H9 (cell line): Measurements from ENCODE around the gene TTC12. TPM values are rescaled to one million over a fixed set of nuclear protein-coding genes. Genes with fewer than 3 reads are reported as not detected.

Source experiments
- DNase-seq: peaks from one replicate; pipeline ENCODE4 v3.0.0-alpha.2; 2017
- H2AFZ ChIP-seq: one replicate; pipeline ENCODE4 v1.6.1; 2013; ENCODE audit warnings: mild to moderate bottlenecking, low read length, control low read depth, moderate library complexity
- H2AK5ac ChIP-seq: 2 replicates; pipeline ENCODE4 v1.6.1; 2013; ENCODE audit warnings: low read length, control low read depth, mixed read lengths; ENCODE audit not compliant: insufficient read length
- H2BK120ac ChIP-seq: one replicate; pipeline ENCODE4 v1.6.1; 2013; ENCODE audit warnings: low read depth, mild to moderate bottlenecking, low read length, control low read depth, inconsistent platforms; ENCODE audit not compliant: poor library complexity, severe bottlenecking
- H2BK12ac ChIP-seq: 2 replicates; pipeline ENCODE4 v1.6.1; 2013; ENCODE audit warnings: low read length, control low read depth, mixed read lengths, low read depth; ENCODE audit not compliant: insufficient read length
- H2BK15ac ChIP-seq: 2 replicates; pipeline ENCODE4 v1.6.1; 2013; ENCODE audit warnings: low read depth, low read length, control low read depth
- H2BK20ac ChIP-seq: one replicate; pipeline ENCODE4 v1.6.1; 2013; ENCODE audit warnings: low read depth, mild to moderate bottlenecking, low read length, control low read depth, inconsistent platforms; ENCODE audit not compliant: poor library complexity, severe bottlenecking
- H2BK5ac ChIP-seq: 2 replicates; pipeline ENCODE4 v1.6.1; 2013; ENCODE audit warnings: low read length, control low read depth, mixed read lengths; ENCODE audit not compliant: insufficient read length
- H3K14ac ChIP-seq: 2 replicates; pipeline ENCODE4 v1.6.1; 2013; ENCODE audit warnings: low read length, control low read depth; ENCODE audit not compliant: insufficient read depth
- H3K18ac ChIP-seq: 2 replicates; pipeline ENCODE4 v1.6.1; 2013; ENCODE audit warnings: low read depth, mild to moderate bottlenecking, mixed read lengths, low read length, control low read depth; ENCODE audit not compliant: insufficient read length
- H3K23ac ChIP-seq: 2 replicates; pipeline ENCODE4 v1.6.1; 2013; ENCODE audit warnings: low read length, control low read depth, mixed read lengths, low read depth; ENCODE audit not compliant: insufficient read length
- H3K23me2 ChIP-seq: 2 replicates; pipeline ENCODE4 v1.6.1; 2013; ENCODE audit warnings: low read depth, mild to moderate bottlenecking, mixed read lengths, low read length, control low read depth; ENCODE audit not compliant: insufficient read length, poor library complexity, severe bottlenecking
- H3K27ac ChIP-seq: 2 replicates; pipeline ENCODE4 v1.5.1; 2013; ENCODE audit warnings: low read length, control low read depth, mixed read lengths, low read depth; ENCODE audit not compliant: insufficient read length
- H3K27me3 ChIP-seq: 2 replicates; pipeline ENCODE4 v1.6.1; 2013; ENCODE audit warnings: low read length, control low read depth, inconsistent platforms; ENCODE audit not compliant: insufficient read depth
- H3K4ac ChIP-seq: 2 replicates; pipeline ENCODE4 v1.6.1; 2013; ENCODE audit warnings: low read depth, mild to moderate bottlenecking, control low read depth, inconsistent platforms, low read length, moderate library complexity
- H3K4me1 ChIP-seq: 2 replicates; pipeline ENCODE4 v1.6.1; 2013; ENCODE audit warnings: low read length, control low read depth, inconsistent platforms; ENCODE audit not compliant: insufficient read depth
- H3K4me2 ChIP-seq: 2 replicates; pipeline ENCODE4 v1.6.1; 2013; ENCODE audit warnings: low read length, control low read depth, mixed read lengths; ENCODE audit not compliant: insufficient read length, insufficient read depth
- H3K56ac ChIP-seq: 2 replicates; pipeline ENCODE4 v1.6.1; 2013; ENCODE audit warnings: low read depth, mild to moderate bottlenecking, mixed read lengths, low read length, control low read depth; ENCODE audit not compliant: insufficient read length
- H3K79me1 ChIP-seq: 2 replicates; pipeline ENCODE4 v1.6.1; 2013; ENCODE audit warnings: low read depth, mild to moderate bottlenecking, moderate library complexity, low read length, control low read depth, inconsistent platforms; ENCODE audit not compliant: insufficient read depth, poor library complexity, severe bottlenecking
- H3K79me2 ChIP-seq: 2 replicates; pipeline ENCODE4 v1.6.1; 2013; ENCODE audit warnings: low read length, control low read depth, inconsistent platforms; ENCODE audit not compliant: insufficient read depth
- H3K9ac ChIP-seq: 2 replicates; pipeline ENCODE4 v1.6.1; 2013; ENCODE audit warnings: low read length, control low read depth, mixed read lengths; ENCODE audit not compliant: insufficient read length; ENCODE audit errors: extremely low read depth
- H3K9me3 ChIP-seq: one replicate; pipeline ENCODE4 v1.6.1; 2013; ENCODE audit warnings: low read depth, low read length, inconsistent platforms; ENCODE audit not compliant: control insufficient read depth
- H3T11ph ChIP-seq: one replicate; pipeline ENCODE4 v1.6.1; 2013; ENCODE audit warnings: mild to moderate bottlenecking, low read length, control low read depth, inconsistent platforms
- H4K20me1 ChIP-seq: one replicate; pipeline ENCODE4 v1.6.1; 2013; ENCODE audit not compliant: control insufficient read depth, insufficient read length, insufficient read depth
- H4K5ac ChIP-seq: 2 replicates; pipeline ENCODE4 v1.6.1; 2013; ENCODE audit warnings: low read depth, mild to moderate bottlenecking, mixed read lengths, low read length, control low read depth; ENCODE audit not compliant: insufficient read length
- H4K8ac ChIP-seq: replicated peaks from 2 replicates; pipeline ENCODE4 v1.6.1; 2013; ENCODE audit warnings: low read length, control low read depth, mixed read lengths, low read depth; ENCODE audit not compliant: insufficient read length
- H4K91ac ChIP-seq: 2 replicates; pipeline ENCODE4 v1.6.1; 2013; ENCODE audit warnings: low read depth, mild to moderate bottlenecking, moderate library complexity, mixed read lengths, low read length, control low read depth; ENCODE audit not compliant: insufficient read length
- H3K27ac Mint-ChIP-seq, 3 experiments: 2 replicates in 2 of 3; 3 replicates in 1 of 3; pipeline ENCODE4 v1.8.0; 2020 to 2021; ENCODE audit warnings: mixed read lengths in 3 of 3, mild to moderate bottlenecking in 1 of 3, moderate library complexity in 1 of 3
- H3K27me3 Mint-ChIP-seq: 2 replicates; pipeline ENCODE4 v1.8.0; 2021; ENCODE audit warnings: low read depth, mild to moderate bottlenecking, moderate library complexity, mixed read lengths
- H3K36me3 Mint-ChIP-seq, 3 experiments: 2 replicates in 2 of 3; 3 replicates in 1 of 3; pipeline ENCODE4 v1.8.0; 2020 to 2021; ENCODE audit warnings: low read depth in 3 of 3, mixed read lengths in 3 of 3; ENCODE audit not compliant: insufficient read depth in 1 of 3
- H3K4me1 Mint-ChIP-seq, 2 experiments: 2 replicates each; pipeline ENCODE4 v1.8.0; 2020; ENCODE audit warnings: mixed read lengths in 2 of 2
- H3K4me3 Mint-ChIP-seq, 2 experiments: 2 replicates in 1 of 2; 3 replicates in 1 of 2; pipeline ENCODE4 v1.8.0; 2020 to 2021; ENCODE audit warnings: mild to moderate bottlenecking in 2 of 2, mixed read lengths in 2 of 2, moderate library complexity in 1 of 2
- H3K9me3 Mint-ChIP-seq, 2 experiments: 2 replicates in 1 of 2; 3 replicates in 1 of 2; pipeline ENCODE4 v1.8.0; 2020; ENCODE audit warnings: mild to moderate bottlenecking in 2 of 2, mixed read lengths in 2 of 2, moderate library complexity in 1 of 2
- WGBS: extraction: QIAGEN DNeasy Blood & Tissue Kit; methylation state at CpG from one replicate; pipeline ENCODE4 v1.1.7; 2013; ENCODE audit warnings: missing lambda C conversion rate, low lambda C conversion rate, mixed read lengths; ENCODE audit not compliant: insufficient read length; ENCODE audit errors: extremely low coverage; 5-methylcytosine and 5-hydroxymethylcytosine counted together
- total RNA-seq: library from RNA; stranded (reverse); gene quantifications from 2 replicates; pipeline ENCODE4 v1.2.1, GENCODE V29; 2021
- TF ChIP-seq, protein P1 (sequence below): fragments of 200-600 bp; sonication (generic); conservative IDR thresholded peaks from 3 replicates; pipeline ENCODE4 v1.8.0; 2021; ENCODE audit warnings: antibody characterized with exemption, mild to moderate bottlenecking

Gene TTC12
- total RNA-seq, 1 experiment from 2014 or later: 8.3 TPM

DNA sequence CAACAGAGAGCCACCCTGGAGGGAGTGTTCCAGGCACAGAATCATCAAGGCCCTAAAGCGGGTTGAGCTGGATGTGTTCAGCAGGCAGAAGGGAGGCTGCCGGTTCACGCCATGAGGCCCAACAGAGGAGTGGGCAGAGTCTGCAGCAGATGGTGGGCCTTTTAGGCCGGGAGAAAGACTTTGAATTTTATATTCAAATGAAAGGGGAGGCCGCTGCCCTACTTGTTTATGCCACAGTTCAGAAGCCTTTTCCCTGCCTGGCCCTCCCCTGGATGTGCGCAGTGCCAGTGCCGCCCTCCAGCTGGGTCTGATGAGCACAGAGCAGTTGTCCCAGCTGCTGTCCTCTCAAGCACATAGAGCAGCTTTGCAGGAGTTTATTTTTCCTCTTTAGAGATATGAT lies 46.9 kb upstream of the TTC12 start:
- Histone ChIP-seq H3K9ac (no peak overlapping the region), H2BK15ac (no peak overlapping the region), H3K18ac (no peak overlapping the region), H4K8ac (no peak overlapping the region), H2AK5ac (no peak overlapping the region), H3K4me2 (no peak overlapping the region), H3K23ac (no peak overlapping the region), H3K4ac (no peak overlapping the region), H3K79me1 (no peaks in the 10 kb centered on the region), H2AFZ (no peak overlapping the region), H4K20me1 (no peaks in the 10 kb centered on the region), H4K5ac (no peak overlapping the region), H3K23me2 (no peaks in the 10 kb centered on the region), H4K91ac (no peak overlapping the region), H2BK20ac (no peak overlapping the region), H3K4me1 (no peaks in the 10 kb centered on the region), H2BK12ac (no peak overlapping the region), H3K27me3 (no peaks in the 10 kb centered on the region), H3K14ac (no peak overlapping the region; the same call in 1 of the 2 replicates), H3T11ph (no peak overlapping the region), H2BK5ac (no peak overlapping the region), H3K79me2 (no peaks in the 10 kb centered on the region), H2BK120ac (no peak overlapping the region), H3K9me3 (no peaks in the 10 kb centered on the region), H3K56ac (no peak overlapping the region), H3K27ac (no peak overlapping the region)
- no peak overlapping the region for H3K4me3 Mint-ChIP-seq
- no CpG with 5 or more reads among the region's 7 CpGs for WGBS
- H3K4me1 Mint-ChIP-seq: peaks cover 2 to 6% of the 10 kb centered on the region in 2 experiments
- no peaks in the 10 kb centered on the region for H3K9me3 Mint-ChIP-seq
- TF ChIP-seq, protein P1, sequence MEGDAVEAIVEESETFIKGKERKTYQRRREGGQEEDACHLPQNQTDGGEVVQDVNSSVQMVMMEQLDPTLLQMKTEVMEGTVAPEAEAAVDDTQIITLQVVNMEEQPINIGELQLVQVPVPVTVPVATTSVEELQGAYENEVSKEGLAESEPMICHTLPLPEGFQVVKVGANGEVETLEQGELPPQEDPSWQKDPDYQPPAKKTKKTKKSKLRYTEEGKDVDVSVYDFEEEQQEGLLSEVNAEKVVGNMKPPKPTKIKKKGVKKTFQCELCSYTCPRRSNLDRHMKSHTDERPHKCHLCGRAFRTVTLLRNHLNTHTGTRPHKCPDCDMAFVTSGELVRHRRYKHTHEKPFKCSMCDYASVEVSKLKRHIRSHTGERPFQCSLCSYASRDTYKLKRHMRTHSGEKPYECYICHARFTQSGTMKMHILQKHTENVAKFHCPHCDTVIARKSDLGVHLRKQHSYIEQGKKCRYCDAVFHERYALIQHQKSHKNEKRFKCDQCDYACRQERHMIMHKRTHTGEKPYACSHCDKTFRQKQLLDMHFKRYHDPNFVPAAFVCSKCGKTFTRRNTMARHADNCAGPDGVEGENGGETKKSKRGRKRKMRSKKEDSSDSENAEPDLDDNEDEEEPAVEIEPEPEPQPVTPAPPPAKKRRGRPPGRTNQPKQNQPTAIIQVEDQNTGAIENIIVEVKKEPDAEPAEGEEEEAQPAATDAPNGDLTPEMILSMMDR: no peak
- no peaks in the 10 kb centered on the region for H3K27me3 Mint-ChIP-seq
- DNase-seq: no peak
- H3K36me3 Mint-ChIP-seq: no peaks in the 10 kb centered on the region; a peak in 1 of 7 replicates
- H3K27ac Mint-ChIP-seq: no peak overlapping the region; a peak in 1 of 7 replicates
